ENCODE data around the gene GAL. TPM values are rescaled to one million over a fixed set of nuclear protein-coding genes. Genes with fewer than 3 reads are reported as not detected.

GAL gene
- total and polyA plus RNA-seq, 2 of the 13 experiments (the other 11 are each of a cell fraction or from before 2014, with no cell fraction given) = not detected

DNA sequence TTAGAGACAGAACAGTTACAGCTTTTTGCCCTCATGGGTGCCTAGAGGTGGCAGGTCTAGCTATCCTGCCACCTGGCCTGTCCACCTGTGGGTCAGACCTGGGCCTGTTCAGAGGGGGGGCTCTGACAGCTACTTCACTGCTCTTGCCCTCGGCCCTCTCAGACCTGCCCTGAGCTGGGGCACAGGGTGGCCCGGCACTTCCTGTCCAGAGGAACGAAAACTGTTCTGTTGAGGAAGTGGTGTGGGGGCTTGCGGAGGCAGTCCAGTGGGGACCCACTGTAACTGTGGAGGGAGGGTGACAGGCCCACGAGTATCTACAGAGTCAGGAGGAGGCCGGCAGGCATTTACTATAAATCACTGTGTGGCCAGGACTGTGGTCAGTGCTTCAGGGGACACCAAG lies 50.8 kb downstream of the GAL start (continued):
- TF ChIP-seq, protein P1, sequence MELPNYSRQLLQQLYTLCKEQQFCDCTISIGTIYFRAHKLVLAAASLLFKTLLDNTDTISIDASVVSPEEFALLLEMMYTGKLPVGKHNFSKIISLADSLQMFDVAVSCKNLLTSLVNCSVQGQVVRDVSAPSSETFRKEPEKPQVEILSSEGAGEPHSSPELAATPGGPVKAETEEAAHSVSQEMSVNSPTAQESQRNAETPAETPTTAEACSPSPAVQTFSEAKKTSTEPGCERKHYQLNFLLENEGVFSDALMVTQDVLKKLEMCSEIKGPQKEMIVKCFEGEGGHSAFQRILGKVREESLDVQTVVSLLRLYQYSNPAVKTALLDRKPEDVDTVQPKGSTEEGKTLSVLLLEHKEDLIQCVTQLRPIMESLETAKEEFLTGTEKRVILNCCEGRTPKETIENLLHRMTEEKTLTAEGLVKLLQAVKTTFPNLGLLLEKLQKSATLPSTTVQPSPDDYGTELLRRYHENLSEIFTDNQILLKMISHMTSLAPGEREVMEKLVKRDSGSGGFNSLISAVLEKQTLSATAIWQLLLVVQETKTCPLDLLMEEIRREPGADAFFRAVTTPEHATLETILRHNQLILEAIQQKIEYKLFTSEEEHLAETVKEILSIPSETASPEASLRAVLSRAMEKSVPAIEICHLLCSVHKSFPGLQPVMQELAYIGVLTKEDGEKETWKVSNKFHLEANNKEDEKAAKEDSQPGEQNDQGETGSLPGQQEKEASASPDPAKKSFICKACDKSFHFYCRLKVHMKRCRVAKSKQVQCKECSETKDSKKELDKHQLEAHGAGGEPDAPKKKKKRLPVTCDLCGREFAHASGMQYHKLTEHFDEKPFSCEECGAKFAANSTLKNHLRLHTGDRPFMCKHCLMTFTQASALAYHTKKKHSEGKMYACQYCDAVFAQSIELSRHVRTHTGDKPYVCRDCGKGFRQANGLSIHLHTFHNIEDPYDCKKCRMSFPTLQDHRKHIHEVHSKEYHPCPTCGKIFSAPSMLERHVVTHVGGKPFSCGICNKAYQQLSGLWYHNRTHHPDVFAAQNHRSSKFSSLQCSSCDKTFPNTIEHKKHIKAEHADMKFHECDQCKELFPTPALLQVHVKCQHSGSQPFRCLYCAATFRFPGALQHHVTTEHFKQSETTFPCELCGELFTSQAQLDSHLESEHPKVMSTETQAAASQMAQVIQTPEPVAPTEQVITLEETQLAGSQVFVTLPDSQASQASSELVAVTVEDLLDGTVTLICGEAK (IDR thresholded peaks at IDR 0.05) = no peak
- TF ChIP-seq, protein P1 (CRISPR knock-in tag; IDR thresholded peaks at IDR 0.05) = no peak
- no peak for TF ChIP-seq ZNF879 (CRISPR knock-in tag; IDR thresholded peaks at IDR 0.05)
- no peak for TF ChIP-seq PHF20 (CRISPR knock-in tag; IDR thresholded peaks at IDR 0.05)
- TF ChIP-seq ATRX (CRISPR knock-in tag; IDR thresholded peaks at IDR 0.05; ENCODE audit: borderline replicate concordance) = no peak
- TF ChIP-seq ZBTB38 (CRISPR knock-in tag; IDR thresholded peaks at IDR 0.05) = no peak
